Tracheal epithelial cell (primary cell): ENCODE data around the gene SMAD6. TPM values are rescaled to one million over a fixed set of nuclear protein-coding genes. Genes with fewer than 3 reads are reported as not detected.

Source experiments
- total RNA-seq: library from RNA; depleted of rRNA; stranded (reverse); fragments of >200 nt; gene quantifications from 2 replicates; pipeline ENCODE4 v1.2.1, GENCODE V29; 2014

The SMAD6 gene
- total RNA-seq: 0.64 and 0.96 TPM in 2 replicates

GRCh38 chr15:66702035-66702786 lies at the start of gene SMAD6:
TSS of gene SMAD6 (plus strand) at chr15:66702236. CDS start at chr15:66703259, 1,023 bp downstream.

Other genes with a start within 250 kb of the SMAD6 start
- gene SNAPC5, start 204.5 kb upstream of the SMAD6 start, total RNA-seq: 22.2 and 31.1 TPM in 2 replicates
- gene RPL4, start 197.4 kb upstream of the SMAD6 start, total RNA-seq: 4,328 and 7,170 TPM in 2 replicates
- 9.2 and 11.3 TPM in 2 replicates for gene ZWILCH, start 196.9 kb upstream of the SMAD6 start, total RNA-seq
- gene LCTL, start 136.2 kb upstream of the SMAD6 start, total RNA-seq: not detected in 2 replicates